ENCODE results near the gene ZNRF2. TPM values are rescaled to one million over a fixed set of nuclear protein-coding genes. Genes with fewer than 3 reads are reported as not detected.
"Not testable (repeated sequence)": the region's sequence is repeated elsewhere in the genome, so short reads cannot be mapped to it uniquely, and the experiment has no call there.

Gene ZNRF2
- total and polyA plus RNA-seq, 2 experiments from 2014 or later: 18.6 to 46.7 TPM

- H3K27me3 ChIP-seq; H3K9me3 ChIP-seq (ENCODE audit: low read depth); H3K36me3 ChIP-seq; H3K4me3 ChIP-seq; DNase-seq (ENCODE audit: low read depth in 1 of 2, low spot score in 1 of 2); H3K27ac ChIP-seq: not testable (repeated sequence)
- peaks cover 44% of the 10 kb centered on the region for H3K4me1 ChIP-seq (ENCODE audit: low read depth)
Measured at GRCh38 chr7:30298409-30298808, 14.0 kb downstream of the ZNRF2 start.

GRCh38 chr7:30301751-30302150 is 17.4 kb downstream of the ZNRF2 start:
- peak overlapping the region; percentile 15 for H3K27ac ChIP-seq
- DNase-seq (ENCODE audit: low read depth in 1 of 2, low spot score in 1 of 2): peak in 1 of 2 donors; percentile 35
- H3K36me3 ChIP-seq: no peaks in the 10 kb centered on the region
- TF ChIP-seq CTCF (IDR thresholded peaks at IDR 0.05; ENCODE audit: low read depth, low read length): no peak
- H3K9me3 ChIP-seq (ENCODE audit: low read depth): no peaks in the 10 kb centered on the region
- H3K4me1 ChIP-seq (ENCODE audit: low read depth): peaks cover 44% of the 10 kb centered on the region
- H3K27me3 ChIP-seq: no peaks in the 10 kb centered on the region
- H3K4me3 ChIP-seq: no peak overlapping the region

GRCh38 chr7:30302656-30303311 is 18.4 kb downstream of the ZNRF2 start:
- no peak for TF ChIP-seq CTCF (IDR thresholded peaks at IDR 0.05; ENCODE audit: low read depth, low read length)
- no peaks in the 10 kb centered on the region for H3K9me3 ChIP-seq (ENCODE audit: low read depth)
- no peak overlapping the region for H3K27ac ChIP-seq
- no peaks in the 10 kb centered on the region for H3K36me3 ChIP-seq
- no peak overlapping the region for H3K4me3 ChIP-seq
- peaks cover 39% of the 10 kb centered on the region for H3K4me1 ChIP-seq (ENCODE audit: low read depth)
- DNase-seq (ENCODE audit: low read depth in 1 of 2, low spot score in 1 of 2): no peak
- H3K27me3 ChIP-seq: no peaks in the 10 kb centered on the region

GRCh38 chr7:30303312-30304039 is 19.1 kb downstream of the ZNRF2 start:
- TF ChIP-seq CTCF (IDR thresholded peaks at IDR 0.05; ENCODE audit: low read depth, low read length): no peak
- Histone ChIP-seq H3K4me1 (ENCODE audit: low read depth) (peaks cover 39% of the 10 kb centered on the region), H3K27ac (no peak overlapping the region)

GRCh38 chr7:30304177-30304884 is 19.9 kb downstream of the ZNRF2 start:
- DNase-seq (ENCODE audit: low read depth in 1 of 2, low spot score in 1 of 2): no peak
- Histone ChIP-seq H3K4me3 (no peak overlapping the region), H3K9me3 (ENCODE audit: low read depth) (no peaks in the 10 kb centered on the region), H3K4me1 (ENCODE audit: low read depth) (peaks cover 44% of the 10 kb centered on the region), H3K36me3 (no peaks in the 10 kb centered on the region), H3K27ac (no peak overlapping the region), H3K27me3 (no peaks in the 10 kb centered on the region)
- no peak for TF ChIP-seq CTCF (IDR thresholded peaks at IDR 0.05; ENCODE audit: low read depth, low read length)

More at GRCh38 chr7:30303312-30304039, 19.1 kb downstream of the ZNRF2 start:
- no peak for DNase-seq (ENCODE audit: low read depth in 1 of 2, low spot score in 1 of 2)
- no peak overlapping the region for H3K4me3 ChIP-seq
- no peaks in the 10 kb centered on the region for H3K36me3 ChIP-seq
- H3K9me3 ChIP-seq (ENCODE audit: low read depth): no peaks in the 10 kb centered on the region
- H3K27me3 ChIP-seq: no peaks in the 10 kb centered on the region

Measured in cardiac muscle cell (in vitro differentiated cells and primary cell).